Natural killer cell (primary cell): ENCODE measurements around the gene MMP21. TPM values are rescaled to one million over a fixed set of nuclear protein-coding genes. Genes with fewer than 3 reads are reported as not detected.

ENCODE experiments used
- ATAC-seq, 3 donors: fragments of 150-1000 bp in 2 of 3; fragments of 200-7000 bp in 1 of 3; cut with Tn5 transposase; 1 replicate in 1 of 3; 2 replicates in 2 of 3; pipeline ENCODE4 v1.10.0; 2021; ENCODE audit warnings: mild to moderate bottlenecking in 2 of 3, moderate library complexity in 2 of 3
- DNase-seq, 2 donors: peaks; one replicate each; pipeline versions ENCODE4 v3.0.0 to v3.0.0-alpha.2; 2013 to 2021; ENCODE audit warnings: mixed read lengths in 1 of 2
- H3K27ac ChIP-seq: one replicate; pipeline ENCODE4 v1.5.1; 2013; ENCODE audit warnings: mild to moderate bottlenecking, low read length
- H3K27me3 ChIP-seq: one replicate; pipeline ENCODE4 v1.6.1; 2013; ENCODE audit warnings: low read length; ENCODE audit not compliant: control insufficient read depth, insufficient read depth
- H3K36me3 ChIP-seq: one replicate; pipeline ENCODE4 v1.6.1; 2013; ENCODE audit warnings: low read length; ENCODE audit not compliant: control insufficient read depth, insufficient read depth
- H3K4me1 ChIP-seq: one replicate; pipeline ENCODE4 v1.6.1; 2013; ENCODE audit warnings: low read length; ENCODE audit not compliant: control insufficient read depth, insufficient read depth
- H3K4me3 ChIP-seq: one replicate; pipeline ENCODE4 v1.5.1; 2013; ENCODE audit warnings: low read length
- H3K9me3 ChIP-seq: one replicate; pipeline ENCODE4 v1.6.1; 2013; ENCODE audit warnings: low read length; ENCODE audit not compliant: control insufficient read depth, insufficient read depth
- H3K27ac Mint-ChIP-seq, 2 donors: one replicate each; pipeline ENCODE4 v1.8.0; 2022; ENCODE audit warnings: mild to moderate bottlenecking in 2 of 2, mixed read lengths in 2 of 2, moderate library complexity in 1 of 2
- H3K27me3 Mint-ChIP-seq, 2 donors: one replicate each; pipeline ENCODE4 v1.8.0; 2022; ENCODE audit warnings: low read depth in 2 of 2, mixed read lengths in 2 of 2
- H3K36me3 Mint-ChIP-seq: one replicate; pipeline ENCODE4 v1.8.0; 2022; ENCODE audit warnings: mixed read lengths
- H3K4me1 Mint-ChIP-seq, 2 donors: one replicate each; pipeline ENCODE4 v1.8.0; 2022; ENCODE audit warnings: mixed read lengths in 2 of 2
- H3K4me3 Mint-ChIP-seq: one replicate; pipeline ENCODE4 v1.8.0; 2022; ENCODE audit warnings: mild to moderate bottlenecking, moderate library complexity, mixed read lengths
- H3K9me3 Mint-ChIP-seq, 2 donors: one replicate each; pipeline ENCODE4 v1.8.0; 2022; ENCODE audit warnings: mixed read lengths in 2 of 2
- WGBS: methylation state at CpG from one replicate; pipeline ENCODE4 v1.1.7; 2013; ENCODE audit warnings: missing lambda C conversion rate; ENCODE audit not compliant: insufficient coverage; 5-methylcytosine and 5-hydroxymethylcytosine counted together
- intact Hi-C: fragments of 100-400 bp; cut with micrococcal nuclease; formaldehyde crosslinking; loops from one replicate; pipeline ENCODE4 v1.14.2; 2022
- total RNA-seq, 4 donors: library from RNA; stranded (reverse); fragments of 120-200 nt in 1 of 4; gene quantifications; one replicate each; pipeline versions ENCODE4 v1.2.3 to v1.2.4, GENCODE V29; 2013 to 2022
- TF ChIP-seq, protein P1 (sequence below): fragments of 200-600 bp; IDR thresholded peaks from one replicate; pipeline ENCODE4 v1.8.0; 2022; ENCODE audit warnings: antibody characterized with exemption

The MMP21 gene
- total RNA-seq, 3 donors from 2014 or later (not counting 1 experiment from before 2014, with no cell fraction given): 0.32 to 0.85 (median 0.35) TPM

DNA sequence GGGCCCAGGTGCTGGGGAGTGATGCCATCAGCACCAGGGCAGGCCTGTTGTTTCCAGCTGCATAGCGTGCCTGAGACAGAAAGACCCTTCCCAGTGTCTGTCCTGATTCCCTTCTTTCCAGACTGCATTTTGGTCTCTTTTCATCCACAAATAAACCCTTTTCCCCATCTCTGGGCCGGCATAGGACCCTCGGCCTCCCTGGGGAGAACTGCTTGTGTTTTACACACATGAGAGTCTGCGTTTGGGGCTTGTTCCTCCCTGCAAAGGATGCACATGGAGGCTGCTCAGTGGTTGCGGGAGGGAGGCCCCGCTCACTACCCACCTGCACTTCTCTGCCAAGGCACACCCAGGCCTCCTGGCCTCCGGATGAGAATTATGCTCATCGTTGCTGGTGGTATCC, 5.8 kb upstream of the MMP21 start:
- Histone ChIP-seq H3K4me1 (no peaks in the 10 kb centered on the region), H3K4me3 (no peak overlapping the region), H3K27ac (no peak overlapping the region), H3K9me3 (no peaks in the 10 kb centered on the region), H3K27me3 (no peaks in the 10 kb centered on the region), H3K36me3 (no peaks in the 10 kb centered on the region)
- 94% methylated on average over 8 of the region's 8 CpGs for WGBS
- Mint-ChIP-seq H3K27ac (no peak overlapping the region), H3K4me1 (no peaks in the 10 kb centered on the region), H3K9me3 (no peaks in the 10 kb centered on the region), H3K36me3 (no peaks in the 10 kb centered on the region), H3K27me3 (peaks cover 0 to 2% of the 10 kb centered on the region in 2 donors), H3K4me3 (no peak overlapping the region)
- no peak for DNase-seq
- TF ChIP-seq, protein P1, sequence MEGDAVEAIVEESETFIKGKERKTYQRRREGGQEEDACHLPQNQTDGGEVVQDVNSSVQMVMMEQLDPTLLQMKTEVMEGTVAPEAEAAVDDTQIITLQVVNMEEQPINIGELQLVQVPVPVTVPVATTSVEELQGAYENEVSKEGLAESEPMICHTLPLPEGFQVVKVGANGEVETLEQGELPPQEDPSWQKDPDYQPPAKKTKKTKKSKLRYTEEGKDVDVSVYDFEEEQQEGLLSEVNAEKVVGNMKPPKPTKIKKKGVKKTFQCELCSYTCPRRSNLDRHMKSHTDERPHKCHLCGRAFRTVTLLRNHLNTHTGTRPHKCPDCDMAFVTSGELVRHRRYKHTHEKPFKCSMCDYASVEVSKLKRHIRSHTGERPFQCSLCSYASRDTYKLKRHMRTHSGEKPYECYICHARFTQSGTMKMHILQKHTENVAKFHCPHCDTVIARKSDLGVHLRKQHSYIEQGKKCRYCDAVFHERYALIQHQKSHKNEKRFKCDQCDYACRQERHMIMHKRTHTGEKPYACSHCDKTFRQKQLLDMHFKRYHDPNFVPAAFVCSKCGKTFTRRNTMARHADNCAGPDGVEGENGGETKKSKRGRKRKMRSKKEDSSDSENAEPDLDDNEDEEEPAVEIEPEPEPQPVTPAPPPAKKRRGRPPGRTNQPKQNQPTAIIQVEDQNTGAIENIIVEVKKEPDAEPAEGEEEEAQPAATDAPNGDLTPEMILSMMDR: no peak
- intact Hi-C loops: no loop called here
- no peak for ATAC-seq

DNA sequence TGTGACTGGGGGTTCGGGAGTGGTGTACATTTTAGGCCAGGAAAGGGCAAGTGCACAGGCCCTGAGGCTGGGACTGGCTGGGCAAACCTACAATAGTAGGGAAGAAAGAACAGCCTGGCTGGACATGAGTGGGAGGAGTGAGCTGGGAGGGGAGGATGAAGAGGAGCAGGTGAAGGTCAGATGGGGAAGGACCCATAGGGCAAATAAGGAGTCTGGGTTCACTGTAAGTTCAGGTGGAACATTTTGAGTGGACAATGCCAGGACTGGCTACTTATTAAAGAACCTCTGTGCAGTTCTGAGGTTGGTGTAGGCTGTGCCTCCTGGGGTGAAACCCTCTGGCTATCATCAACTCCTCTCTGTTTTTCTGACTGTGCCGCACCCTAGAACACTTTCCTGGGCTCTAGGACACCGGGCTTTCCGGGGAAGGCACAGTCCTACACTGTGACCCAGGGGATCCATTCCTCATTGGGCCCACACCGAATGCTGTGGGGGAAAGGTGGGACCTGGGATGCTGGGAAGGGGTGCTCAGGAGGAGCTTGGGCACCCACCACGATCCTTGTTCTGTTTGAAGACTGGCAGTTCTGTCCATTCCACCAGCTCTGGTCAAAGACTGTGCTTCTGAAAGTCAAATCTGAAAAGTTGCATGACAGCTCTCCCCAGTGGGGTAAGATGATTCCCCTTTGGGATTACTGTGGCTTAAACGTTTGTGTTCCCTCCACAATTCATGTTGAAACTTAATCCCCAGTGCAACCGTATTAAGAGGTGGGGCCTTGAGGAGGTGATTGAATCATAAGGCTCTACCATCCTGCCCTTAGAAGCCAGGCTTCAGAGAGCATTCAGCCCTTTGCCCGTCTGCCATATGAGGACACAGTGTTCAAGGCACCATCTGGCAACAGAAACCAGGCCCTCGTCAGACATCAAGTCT, 4.0 kb upstream of the MMP21 start:
- Histone ChIP-seq H3K27me3 (no peaks in the 10 kb centered on the region), H3K27ac (no peak overlapping the region), H3K9me3 (no peaks in the 10 kb centered on the region), H3K4me1 (no peaks in the 10 kb centered on the region), H3K4me3 (no peak overlapping the region), H3K36me3 (no peaks in the 10 kb centered on the region)
- H3K36me3 Mint-ChIP-seq: no peaks in the 10 kb centered on the region
- ATAC-seq (no peak), DNase-seq (no peak)
- intact Hi-C loops: no loop called here
- TF ChIP-seq, protein P1: no peak
- H3K27me3 Mint-ChIP-seq: peaks cover 3 to 7% of the 10 kb centered on the region in 2 donors
- WGBS: 82% methylated on average over 10 of the region's 10 CpGs
- no peaks in the 10 kb centered on the region for H3K9me3 Mint-ChIP-seq
- H3K27ac Mint-ChIP-seq: no peak overlapping the region
- no peaks in the 10 kb centered on the region for H3K4me1 Mint-ChIP-seq
- no peak overlapping the region for H3K4me3 Mint-ChIP-seq

DNA sequence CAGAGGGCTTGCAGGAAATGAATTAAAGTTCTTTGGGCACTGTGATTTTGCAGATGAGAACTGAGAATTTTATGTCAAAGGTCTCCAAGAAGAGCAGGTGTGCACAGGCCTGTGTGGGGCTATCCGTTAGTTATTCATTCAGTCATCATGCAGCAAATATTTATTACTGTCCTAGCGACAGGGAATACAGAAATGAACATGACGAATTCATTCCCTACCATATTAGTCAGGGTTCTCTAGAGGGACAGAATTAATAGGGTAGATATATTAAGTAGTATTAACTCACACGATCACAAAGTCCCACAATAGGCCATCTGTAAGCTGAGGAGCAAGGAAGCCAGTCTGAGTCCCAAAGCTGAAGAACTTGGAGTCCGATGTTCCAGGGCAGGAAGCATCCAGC, 2.9 kb upstream of the MMP21 start:
- H3K27me3 Mint-ChIP-seq: peaks cover 6 to 7% of the 10 kb centered on the region in 2 donors
- Histone ChIP-seq H3K4me3 (no peak overlapping the region), H3K27me3 (no peaks in the 10 kb centered on the region), H3K27ac (no peak overlapping the region), H3K4me1 (no peaks in the 10 kb centered on the region), H3K9me3 (no peaks in the 10 kb centered on the region), H3K36me3 (no peaks in the 10 kb centered on the region)
- ATAC-seq (no peak), DNase-seq (no peak)
- intact Hi-C loops: no loop called here
- H3K9me3 Mint-ChIP-seq: no peaks in the 10 kb centered on the region
- no peaks in the 10 kb centered on the region for H3K4me1 Mint-ChIP-seq
- H3K4me3 Mint-ChIP-seq: no peak overlapping the region
- H3K27ac Mint-ChIP-seq: no peak overlapping the region
- no peaks in the 10 kb centered on the region for H3K36me3 Mint-ChIP-seq
- TF ChIP-seq, protein P1: no peak
- 92% methylated on average over 3 of the region's 5 CpGs for WGBS
